Lower leg skin (tissue), 3 donors: Measurements from ENCODE around the gene EXOC6B.

Experiments used
- POLR2A ChIP-seq, 2 donors: fragments of 450-650 bp; IDR thresholded peaks; one replicate each; pipeline ENCODE4 v1.6.1; 2016 to 2017; ENCODE audit warnings: antibody characterized with exemption in 2 of 2, mild to moderate bottlenecking in 1 of 2, moderate library complexity in 1 of 2
- TF ChIP-seq, protein P1 (sequence below), 3 donors: fragments of 450-650 bp; IDR thresholded peaks; one replicate each; pipeline ENCODE4 v1.5.1; 2016; ENCODE audit warnings: antibody characterized with exemption in 3 of 3, mild to moderate bottlenecking in 3 of 3, moderate library complexity in 2 of 3

DNA sequence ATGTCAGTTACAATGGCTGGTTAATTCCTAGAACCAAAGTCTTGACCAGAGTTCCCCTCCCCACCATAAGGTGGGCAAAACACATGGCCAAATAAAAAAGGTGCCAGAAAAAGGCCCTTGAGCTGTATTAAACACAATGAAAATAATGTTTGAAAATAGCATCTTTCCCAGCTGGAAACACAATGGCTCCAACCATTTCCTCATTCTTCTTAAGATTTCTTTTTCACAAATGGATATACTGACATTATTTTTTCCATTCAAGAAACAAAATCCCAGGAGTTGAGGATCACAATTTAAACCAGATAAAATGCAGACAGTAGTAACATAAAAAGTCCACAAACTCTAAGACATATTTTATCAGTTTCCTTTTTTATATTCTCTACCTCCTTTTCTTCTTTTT lies 143.8 kb downstream of the EXOC6B start:
- TF ChIP-seq, protein P1, sequence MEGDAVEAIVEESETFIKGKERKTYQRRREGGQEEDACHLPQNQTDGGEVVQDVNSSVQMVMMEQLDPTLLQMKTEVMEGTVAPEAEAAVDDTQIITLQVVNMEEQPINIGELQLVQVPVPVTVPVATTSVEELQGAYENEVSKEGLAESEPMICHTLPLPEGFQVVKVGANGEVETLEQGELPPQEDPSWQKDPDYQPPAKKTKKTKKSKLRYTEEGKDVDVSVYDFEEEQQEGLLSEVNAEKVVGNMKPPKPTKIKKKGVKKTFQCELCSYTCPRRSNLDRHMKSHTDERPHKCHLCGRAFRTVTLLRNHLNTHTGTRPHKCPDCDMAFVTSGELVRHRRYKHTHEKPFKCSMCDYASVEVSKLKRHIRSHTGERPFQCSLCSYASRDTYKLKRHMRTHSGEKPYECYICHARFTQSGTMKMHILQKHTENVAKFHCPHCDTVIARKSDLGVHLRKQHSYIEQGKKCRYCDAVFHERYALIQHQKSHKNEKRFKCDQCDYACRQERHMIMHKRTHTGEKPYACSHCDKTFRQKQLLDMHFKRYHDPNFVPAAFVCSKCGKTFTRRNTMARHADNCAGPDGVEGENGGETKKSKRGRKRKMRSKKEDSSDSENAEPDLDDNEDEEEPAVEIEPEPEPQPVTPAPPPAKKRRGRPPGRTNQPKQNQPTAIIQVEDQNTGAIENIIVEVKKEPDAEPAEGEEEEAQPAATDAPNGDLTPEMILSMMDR (IDR thresholded peaks at IDR 0.05) = no peak
- no peak for TF ChIP-seq POLR2A (IDR thresholded peaks at IDR 0.05)
